ENCODE data around the gene WNT16.
A peak's percentile ranks its signal among the peaks of the same experiment; 100 is the strongest.
"Not testable (repeated sequence)": the region's sequence is repeated elsewhere in the genome, so short reads cannot be mapped to it uniquely, and the experiment has no call there.

WNT16 gene

DNA sequence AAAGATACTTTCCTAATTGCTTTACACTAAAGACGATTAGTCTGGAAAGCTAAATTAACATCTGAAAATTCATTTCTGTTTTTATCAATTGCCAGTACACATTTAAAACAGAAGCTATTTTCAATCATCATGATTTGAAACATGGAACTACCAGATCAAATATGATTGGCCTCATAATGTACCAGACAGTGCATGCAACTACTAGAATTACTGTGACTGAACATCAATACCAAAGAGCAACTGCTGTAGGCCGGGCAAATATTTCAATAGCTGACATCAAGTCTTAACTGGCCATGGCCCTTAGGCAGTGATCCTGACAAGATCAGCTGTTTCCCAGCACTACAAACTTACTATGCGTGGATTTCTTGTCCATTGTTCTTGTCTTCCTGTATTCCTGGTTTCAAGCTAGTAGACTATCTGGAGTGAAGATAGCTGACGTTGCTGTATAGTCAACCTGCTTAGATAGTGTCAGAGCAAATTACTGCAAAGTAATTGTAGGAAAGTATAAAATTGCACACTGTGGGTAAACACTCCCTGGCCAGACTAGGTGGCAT, 21.7 kb upstream of the WNT16 start:
- DNase-seq = no peak

DNA sequence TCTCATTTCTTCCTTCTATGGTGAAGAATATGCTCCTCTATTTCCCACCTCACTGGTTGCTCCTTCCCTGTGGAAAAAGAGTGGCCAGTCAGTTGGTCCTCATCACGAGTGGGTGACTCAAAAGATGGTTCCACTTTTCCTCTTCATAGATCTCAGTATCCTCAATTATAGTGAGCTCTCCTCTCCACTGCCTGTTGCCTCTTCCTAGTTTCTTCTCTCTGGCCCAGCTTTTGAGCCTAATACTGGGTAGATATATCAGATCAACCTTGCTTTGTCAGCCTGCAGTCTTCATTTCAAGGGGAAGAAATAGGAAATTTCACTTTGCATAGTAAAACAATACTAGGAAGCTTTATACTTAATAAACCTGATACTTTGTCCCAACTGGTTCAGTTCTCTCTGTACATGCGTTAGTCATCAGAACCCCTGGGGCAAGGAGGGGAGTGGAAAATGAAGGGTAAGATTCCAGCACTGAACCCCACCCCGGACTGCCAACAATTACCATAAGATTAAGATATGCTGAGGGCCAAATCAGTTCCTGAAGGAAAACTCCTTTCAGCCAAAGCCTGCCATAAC, 15.5 kb upstream of the WNT16 start:
- no peak for DNase-seq

DNA sequence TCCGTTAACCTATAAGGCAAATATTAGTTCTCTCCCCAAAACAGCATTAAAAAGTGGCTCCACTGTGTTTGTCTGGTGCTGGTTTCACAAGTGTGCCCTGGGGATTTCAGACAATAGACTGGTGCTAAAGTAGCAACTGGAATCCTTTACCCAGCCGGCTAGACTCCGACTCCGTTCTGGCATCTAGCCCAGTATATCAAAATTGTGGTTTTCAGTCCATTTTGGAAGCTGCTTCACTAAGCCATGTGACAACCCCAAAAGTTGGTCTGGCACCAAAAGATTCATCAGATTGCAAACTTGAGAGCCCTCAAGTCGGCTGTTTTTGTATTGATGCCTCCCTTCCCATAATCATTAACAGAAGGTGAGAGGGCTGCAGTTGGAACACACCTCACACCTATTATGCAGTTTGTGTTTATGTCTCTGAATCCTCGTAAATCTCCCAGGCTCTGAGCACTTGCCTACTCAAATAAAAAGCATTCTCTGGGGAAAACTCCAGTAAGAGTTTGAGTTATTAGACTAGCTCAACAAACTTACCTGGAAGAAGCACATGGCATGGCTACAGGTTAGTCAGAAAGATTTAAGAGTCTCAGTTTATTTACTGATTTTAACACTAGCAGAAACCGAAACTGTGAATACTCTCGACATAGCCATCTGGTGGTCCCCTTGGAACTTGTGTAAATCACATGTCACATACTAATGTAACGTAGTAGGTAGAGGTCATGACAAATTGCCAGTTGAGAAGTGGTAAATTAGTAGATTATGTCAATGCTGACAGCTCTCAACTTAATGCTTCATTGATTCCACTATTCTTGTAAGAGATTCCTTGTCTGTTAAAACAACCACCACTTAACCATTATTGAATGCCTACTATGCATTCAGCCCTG, 14.8 kb upstream of the WNT16 start:
- DNase-seq = no peak

DNA sequence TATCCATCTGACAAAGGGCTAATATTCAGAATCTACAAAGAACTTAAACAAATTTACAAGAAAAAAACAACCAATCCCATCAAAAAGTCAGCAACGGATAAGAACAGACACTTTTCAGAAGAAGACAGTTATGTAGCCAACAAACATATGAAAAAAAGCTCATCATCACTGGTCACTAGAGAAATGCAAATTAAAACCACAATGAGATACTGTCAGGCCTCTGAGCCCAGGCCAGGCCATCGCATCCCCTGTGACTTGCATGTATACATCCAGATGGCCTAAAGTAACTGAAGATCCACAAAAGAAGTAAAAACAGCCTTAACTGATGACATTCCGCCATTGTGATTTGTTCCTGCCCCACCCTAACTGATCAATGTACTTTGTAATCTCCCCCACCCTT, 13.6 kb upstream of the WNT16 start:
- DNase-seq = not testable (repeated sequence)

DNA sequence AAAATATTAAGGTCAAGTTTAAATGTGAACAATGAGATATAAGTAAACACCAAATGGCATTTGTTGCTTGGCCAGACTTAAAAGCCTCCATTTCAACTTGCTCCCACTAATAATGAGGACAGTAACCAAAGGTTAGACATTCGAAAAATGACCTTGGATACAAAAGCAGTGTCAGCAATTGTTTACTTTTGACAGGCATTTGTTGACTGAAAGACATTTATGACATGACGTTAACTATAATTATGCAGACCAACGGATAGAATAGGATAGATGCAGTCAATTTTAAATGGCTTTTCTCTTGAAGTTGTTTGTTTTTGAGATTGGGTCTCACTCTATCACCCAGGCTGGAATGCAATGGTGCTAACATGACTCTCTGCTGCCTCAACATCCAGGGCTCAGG, 6.3 kb upstream of the WNT16 start:
- DNase-seq = no peak

DNA sequence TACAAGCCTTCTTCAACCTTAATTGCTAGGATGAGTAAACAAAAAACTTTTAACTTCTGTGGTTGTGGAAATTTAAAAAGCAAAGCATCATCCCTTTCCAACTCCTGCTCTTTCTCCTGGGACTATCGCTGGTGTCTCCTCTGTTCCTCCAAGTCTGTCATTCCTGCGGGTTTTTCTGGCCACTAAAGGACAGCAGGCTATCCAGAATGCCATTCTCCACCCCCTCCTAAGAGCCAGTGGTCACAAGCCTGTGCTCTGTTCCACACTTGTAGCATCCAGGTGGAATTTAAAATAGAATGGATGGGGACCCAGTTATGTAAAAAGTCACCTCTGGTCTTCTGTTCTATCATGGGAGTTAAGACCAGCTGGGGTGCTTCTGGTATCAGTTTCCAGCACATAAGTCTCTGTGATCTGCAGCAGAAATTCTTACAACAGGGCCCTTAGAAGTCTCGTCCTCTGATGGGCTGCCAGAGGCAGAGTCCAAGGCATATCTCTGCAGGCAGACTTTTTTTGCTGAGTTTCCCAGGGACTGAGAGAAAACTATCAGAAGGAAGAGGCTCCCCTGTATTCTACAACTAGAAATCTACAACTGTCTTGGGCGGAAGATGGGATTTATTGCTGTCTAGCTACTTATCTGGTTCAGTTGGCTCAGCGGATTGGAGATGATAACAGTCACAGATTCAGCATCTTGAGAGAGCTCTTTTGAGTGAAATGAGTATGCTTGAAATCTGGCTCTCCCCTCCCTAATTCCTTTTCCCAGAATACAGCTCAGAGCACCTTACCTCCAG, 5.1 kb upstream of the WNT16 start:
- no peak for DNase-seq

DNA sequence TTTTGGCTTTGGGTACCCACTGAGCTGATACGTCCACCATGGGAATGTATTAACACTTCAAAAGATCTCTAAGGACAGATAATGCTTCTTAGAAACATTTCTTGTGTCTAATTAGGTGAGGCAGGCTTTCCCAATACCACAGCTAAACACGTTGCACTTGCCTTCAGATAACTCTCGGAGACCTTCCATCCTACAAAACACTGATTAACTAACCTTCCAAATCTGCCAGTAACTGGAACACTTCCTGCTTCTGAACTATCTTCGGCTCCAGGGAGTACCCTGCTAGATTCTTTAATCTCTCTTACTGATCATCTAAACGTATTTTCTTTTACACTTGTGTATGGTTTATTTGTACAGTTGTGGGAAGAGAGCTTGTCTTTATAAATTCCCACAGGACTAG, 1.1 kb upstream of the WNT16 start:
- no peak for DNase-seq

DNA sequence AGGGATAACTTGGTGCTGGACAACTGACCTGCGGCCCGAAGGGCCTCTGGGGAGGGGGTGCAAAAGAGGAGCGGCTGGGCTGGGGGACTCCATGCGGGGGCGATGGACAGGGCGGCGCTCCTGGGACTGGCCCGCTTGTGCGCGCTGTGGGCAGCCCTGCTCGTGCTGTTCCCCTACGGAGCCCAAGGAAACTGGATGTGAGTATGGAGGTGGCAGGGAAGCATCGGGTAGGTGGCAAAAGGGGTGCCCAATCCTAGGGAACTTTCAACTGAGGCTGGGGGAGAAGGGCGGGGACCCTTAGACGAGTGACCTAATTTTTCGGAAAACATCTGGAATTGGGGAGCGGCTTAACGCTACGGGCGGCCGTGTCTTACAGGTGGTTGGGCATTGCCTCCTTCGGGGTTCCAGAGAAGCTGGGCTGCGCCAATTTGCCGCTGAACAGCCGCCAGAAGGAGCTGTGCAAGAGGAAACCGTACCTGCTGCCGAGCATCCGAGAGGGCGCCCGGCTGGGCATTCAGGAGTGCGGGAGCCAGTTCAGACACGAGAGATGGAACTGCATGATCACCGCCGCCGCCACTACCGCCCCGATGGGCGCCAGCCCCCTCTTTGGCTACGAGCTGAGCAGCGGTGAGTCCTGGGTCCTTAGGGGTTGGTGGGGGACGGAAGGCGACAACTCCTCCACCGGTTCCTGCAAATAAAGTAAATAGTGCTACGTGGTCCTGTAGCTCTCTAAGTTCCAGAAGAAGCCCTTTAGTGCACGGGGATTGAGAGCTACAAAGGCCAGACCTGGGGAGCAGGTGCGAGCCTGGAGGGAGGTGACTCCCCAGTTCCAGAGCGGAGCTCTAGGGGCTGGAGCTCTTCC, 622 bp downstream of the WNT16 start:
- peak; percentile 34 to 49 for DNase-seq

DNA sequence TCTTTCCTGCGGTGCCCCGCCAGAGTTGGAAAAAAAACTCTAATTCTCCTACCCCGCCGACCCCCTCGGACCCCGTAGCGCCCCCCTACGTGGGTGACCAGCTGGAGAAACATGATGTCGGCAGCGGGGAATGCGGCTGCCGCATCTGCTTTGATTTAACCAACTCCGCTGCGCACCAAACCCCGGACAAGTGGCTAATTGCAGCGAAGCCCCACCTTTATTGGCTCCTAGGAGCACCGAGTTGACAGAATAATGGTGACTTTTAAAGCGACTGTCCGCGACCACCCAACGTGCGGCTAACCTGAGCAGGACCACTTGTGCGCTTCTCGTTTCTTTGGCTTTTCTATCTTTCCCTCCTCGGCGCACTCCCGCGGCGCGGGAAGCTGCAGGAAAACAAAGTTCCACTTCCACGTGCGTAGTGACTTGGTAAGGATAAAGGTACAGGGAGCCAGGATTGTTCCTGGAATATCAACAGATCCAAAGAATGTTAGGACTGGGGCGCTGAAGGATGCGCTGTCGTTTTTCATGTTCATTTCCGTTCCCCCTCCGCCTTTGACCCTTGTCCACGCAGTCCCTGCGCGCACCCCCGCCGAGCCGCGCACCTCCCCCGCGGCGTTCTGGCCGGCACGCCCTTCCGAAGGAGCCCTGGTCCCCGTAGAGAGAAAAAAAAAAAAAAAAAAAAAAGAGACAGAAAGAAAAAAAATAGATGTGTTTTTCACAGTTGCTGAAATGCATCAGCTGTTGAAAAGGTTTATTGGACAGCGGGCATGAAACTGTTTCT, 1.4 kb downstream of the WNT16 start:
- DNase-seq = peak; percentile 22 to 24

DNA sequence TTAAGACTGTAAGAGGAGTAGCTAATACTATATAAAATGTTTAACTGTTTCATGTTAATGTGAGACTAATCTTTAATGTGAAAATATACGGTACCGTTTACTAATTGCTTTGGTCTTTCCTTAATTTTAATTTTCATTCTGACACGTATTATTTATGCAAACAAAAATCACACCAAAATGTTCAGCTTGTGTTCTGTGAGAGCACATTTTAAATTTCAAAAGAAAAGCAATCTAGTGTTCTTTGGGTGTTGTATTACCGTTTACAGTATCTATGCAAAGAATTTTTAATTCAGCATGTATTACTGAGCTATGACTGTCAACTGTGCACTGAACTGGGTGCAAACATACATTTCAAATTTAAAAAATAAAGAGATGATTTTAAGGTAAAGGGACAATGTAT, 2.2 kb downstream of the WNT16 start:
- DNase-seq = no peak

DNA sequence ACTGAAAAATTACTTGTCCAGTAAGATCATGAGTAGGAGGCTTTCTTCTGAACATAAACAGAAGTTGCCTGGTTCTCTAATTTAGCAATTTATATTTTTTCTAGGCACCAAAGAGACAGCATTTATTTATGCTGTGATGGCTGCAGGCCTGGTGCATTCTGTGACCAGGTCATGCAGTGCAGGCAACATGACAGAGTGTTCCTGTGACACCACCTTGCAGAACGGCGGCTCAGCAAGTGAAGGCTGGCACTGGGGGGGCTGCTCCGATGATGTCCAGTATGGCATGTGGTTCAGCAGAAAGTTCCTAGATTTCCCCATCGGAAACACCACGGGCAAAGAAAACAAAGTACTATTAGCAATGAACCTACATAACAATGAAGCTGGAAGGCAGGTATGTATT, 2.8 kb downstream of the WNT16 start:
- DNase-seq = no peak

DNA sequence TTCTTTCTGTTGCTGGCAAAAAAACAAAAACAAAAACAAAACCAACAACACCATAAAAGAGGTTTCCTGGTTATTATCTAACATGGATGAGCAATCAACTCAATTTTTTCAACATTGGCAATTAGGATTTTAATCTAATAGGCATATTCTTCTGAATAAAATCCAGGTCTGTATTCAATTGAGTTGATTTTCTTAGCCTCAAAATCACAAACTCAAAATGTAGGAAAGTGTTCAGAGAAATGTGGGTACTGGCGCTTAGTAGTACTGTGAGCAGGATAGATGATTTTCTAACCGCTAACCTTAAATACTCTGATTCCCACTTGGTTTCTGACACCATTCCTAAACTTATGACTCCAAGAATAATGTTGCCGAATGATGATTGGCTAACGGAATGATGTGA, 5.6 kb downstream of the WNT16 start:
- no peak for DNase-seq

DNA sequence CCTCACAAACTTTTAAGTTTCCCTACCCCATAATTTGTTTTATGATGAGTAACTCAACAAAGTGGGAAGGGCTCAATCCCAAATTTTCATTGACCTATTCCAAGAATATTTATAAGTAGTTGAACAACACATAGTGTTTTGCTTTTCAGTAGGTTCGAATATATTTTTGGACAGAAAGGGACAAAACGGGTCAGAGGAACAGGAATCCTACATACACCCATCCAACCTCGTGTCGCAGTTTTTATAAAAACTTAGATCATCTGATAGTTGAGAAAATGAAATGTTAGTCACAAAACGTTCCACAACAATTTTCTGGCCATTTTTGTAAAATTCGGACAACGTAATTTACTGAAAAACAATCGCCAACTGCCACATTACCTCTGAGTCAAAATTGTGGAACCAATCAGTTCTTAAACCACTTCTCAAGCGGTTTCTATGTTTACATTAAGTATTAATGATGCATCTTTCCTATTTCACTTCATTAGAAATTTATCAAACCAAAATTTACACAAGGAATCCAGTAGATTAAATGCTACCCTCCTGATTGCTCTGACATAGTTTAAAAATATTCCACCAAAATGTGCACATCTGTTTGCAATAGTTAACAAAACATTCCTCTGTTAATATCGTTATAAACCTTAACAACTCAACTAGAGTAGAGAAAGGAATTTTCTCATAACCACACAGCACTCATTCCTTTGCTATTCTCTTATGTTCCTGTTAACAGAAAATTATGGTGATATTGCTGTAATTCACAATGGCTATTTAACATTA, 6.3 kb downstream of the WNT16 start:
- no peak for DNase-seq

DNA sequence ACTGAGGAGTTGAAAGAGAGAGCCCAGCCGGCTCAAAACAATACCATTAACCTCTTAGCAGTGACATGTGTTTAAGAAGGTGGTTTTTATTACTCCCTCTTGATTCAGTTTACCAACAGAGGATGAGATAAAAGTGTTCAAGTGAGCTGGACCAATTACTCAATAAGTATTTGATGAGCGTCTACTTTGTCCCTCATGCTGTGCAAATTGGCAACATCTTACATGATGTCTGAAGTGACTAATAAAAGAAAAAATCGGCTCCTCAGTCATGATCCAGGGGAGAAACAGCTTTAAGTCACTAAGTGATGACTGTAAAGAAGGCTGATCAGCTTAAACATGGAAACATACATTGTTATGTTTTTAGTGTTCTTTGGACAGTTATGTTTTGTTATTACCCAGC, 7.8 kb downstream of the WNT16 start:
- DNase-seq = no peak

DNA sequence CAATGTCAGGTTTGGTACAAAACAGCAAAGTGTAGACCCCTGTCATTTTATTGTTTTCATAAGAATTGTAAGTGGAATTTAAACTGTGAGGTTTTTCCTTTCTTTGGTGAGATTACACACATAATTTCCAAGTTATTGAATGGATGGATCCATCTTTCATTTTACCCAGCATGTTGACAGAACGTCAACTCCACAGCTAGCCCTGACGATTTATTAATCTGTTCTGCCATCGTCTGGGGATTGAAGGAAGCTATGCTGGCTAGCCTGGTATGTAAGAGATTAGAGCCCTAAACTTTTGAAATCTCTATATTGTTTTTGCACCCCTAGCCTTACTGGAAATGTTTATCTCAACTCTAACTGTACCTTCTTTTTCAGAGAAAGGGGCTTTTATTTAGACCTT, 8.6 kb downstream of the WNT16 start:
- DNase-seq = no peak

DNA sequence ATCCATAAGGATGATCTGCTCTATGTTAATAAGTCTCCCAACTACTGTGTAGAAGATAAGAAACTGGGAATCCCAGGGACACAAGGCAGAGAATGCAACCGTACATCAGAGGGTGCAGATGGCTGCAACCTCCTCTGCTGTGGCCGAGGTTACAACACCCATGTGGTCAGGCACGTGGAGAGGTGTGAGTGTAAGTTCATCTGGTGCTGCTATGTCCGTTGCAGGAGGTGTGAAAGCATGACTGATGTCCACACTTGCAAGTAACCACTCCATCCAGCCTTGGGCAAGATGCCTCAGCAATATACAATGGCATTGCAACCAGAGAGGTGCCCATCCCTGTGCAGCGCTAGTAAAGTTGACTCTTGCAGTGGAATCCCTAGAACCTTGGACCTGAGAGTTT, 10.3 kb downstream of the WNT16 start:
- DNase-seq = no peak

DNA sequence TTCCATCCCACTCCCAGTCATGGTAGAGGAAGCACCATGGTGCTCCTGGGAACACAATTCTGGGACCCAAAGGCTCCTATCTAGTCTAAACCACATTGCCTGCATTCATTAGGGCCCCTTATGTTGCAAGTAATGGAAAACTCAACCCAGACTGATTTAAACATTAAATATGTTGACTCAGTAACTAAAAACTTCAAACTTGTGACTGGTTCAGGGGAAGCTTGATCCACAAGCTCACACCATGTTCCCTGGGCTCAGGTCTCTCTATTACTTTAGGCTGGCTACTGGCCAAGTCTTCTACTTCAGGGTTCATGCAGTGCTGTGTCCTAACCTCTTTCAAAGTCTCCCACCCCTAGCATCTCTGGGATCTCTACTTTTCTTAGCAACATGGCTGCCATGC, 13.1 kb downstream of the WNT16 start:
- no peak for DNase-seq

DNA sequence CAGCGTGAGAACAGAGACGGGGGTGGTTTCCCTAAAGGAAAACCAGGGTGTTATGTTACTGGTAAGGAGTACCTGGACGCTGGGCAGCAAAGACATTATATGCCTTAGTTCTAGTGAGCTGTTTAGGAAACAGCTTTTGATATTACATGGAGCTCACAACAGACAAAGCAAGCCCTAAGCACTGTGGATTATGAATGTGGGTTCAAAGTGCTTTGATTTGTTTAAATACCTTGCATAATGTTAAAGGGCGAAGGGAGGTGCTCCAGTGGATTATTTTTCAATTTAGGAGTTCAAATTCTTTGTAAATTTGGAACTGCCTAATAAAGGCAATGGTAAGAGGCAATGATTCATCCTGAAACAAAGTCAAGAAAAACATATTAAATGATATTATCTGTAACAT, 13.8 kb downstream of the WNT16 start:
- DNase-seq = no peak

DNA sequence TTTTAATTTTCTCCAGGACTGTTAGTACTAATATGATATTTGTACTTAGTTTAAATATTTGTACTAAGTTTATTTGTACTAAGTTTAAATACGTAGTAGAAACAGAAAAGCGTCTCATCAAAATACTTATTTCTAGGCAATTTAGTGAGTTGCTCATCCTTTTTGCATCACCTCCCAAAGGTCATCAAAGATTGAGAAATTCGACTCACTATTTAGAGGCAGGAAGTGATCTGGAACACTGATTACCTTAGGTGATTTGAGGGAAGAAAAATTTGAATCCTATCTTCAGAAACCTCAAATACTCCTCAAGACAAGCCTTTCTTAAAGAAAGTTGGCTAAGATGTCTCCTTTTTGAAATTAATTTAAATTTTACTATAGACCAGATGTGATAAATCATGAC, 14.5 kb downstream of the WNT16 start:
- DNase-seq = no peak

DNA sequence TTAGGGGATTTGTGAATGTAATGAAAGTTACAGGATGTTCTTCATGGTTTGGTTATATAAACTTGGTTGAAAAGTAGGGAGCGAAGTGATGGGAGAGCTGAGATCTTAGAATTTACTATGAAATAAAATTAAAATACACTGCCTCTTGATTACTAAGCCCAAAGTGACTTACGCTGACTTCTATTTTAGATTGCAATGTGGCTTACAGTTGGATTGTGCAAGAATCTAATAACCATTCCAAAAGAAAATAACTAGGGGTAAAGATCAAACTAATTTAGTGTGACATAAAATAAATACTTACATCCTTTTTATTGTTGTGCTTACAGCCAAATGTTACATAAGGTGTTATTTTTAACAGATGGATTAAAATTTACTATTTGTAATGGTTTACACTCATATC, 15.3 kb downstream of the WNT16 start:
- no peak for DNase-seq

DNA sequence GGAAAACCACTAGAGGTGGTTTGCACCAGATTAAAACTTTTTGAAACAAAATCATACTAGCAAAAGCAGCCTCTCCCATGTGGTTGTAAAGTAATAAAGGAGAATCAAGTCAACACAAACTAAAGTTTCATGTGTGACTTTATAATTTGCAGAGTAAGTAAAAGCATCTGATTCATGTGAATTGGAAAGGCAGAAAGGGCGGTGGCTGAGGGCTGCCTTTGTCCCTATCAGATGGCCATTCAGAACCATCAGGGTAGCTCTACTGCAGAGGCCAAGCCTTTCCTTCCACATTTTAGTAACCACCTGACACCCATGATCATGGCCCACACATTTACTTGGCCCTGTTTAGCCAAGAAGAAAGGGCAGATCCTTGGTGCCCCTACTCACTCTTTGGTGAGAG, 15.7 kb downstream of the WNT16 start:
- no peak for DNase-seq
